HepG2 (cell line): ENCODE data around the gene SIX5. TPM values are rescaled to one million over a fixed set of nuclear protein-coding genes. Genes with fewer than 3 reads are reported as not detected.

Source experiments
- ATAC-seq: fragments of 200-7000 bp; cut with Tn5 transposase; 3 replicates; pipeline ENCODE4 v1.9.1; 2020; ENCODE audit warnings: mild to moderate bottlenecking, moderate library complexity
- BruUV-seq: library from RNA; stranded (reverse); fragments of 400-500 nt; replicated peaks from 2 replicates; lab custom pipeline; 2021; lab: Mats Ljungman, UMichigan
- CTCF ChIA-PET: fragments of 300-600 bp; formaldehyde crosslinking; extraction: SDS; loops from one replicate; lab custom pipeline; 2021; ENCODE audit warnings: low total read pairs, inconsistent platforms, low intra/inter-chr PET ratio; lab: Yijun Ruan, JAX
- POLR2A ChIA-PET: fragments of 350-600 bp; sonication (Branson Sonifier 250); formaldehyde crosslinking; loops from one replicate; lab custom pipeline; 2020; ENCODE audit warnings: antibody characterized with exemption, inconsistent platforms; lab: Yijun Ruan, JAX
- DNase-seq: peaks from one replicate; pipeline ENCODE4 v3.0.0-alpha.2; 2015; ENCODE audit warnings: low spot score
- FAIRE-seq: peaks from 3 replicates; lab custom pipeline; 2011; peaks lifted over from hg19 to GRCh38; lab: Jason Lieb, UNC
- H2AFZ ChIP-seq: one replicate; pipeline ENCODE4 v1.6.1; 2011; ENCODE audit warnings: low read length, inconsistent platforms
- H3K27ac ChIP-seq: fragments of 300-600 bp; 3 replicates; pipeline ENCODE4 v1.8.0; 2011; ENCODE audit warnings: mixed run types, mild to moderate bottlenecking, mixed read lengths, low read length, inconsistent platforms; ENCODE audit not compliant: insufficient read depth; ENCODE audit errors: extremely low read length
- H3K27me3 ChIP-seq, 2 experiments: fragments of 200-600 bp in 1 of 2; 2 replicates in 1 of 2; 3 replicates in 1 of 2; pipeline versions ENCODE4 v1.6.0 to v1.8.0; 2011; ENCODE audit warnings: low read length in 2 of 2, mild to moderate bottlenecking in 2 of 2, moderate library complexity in 2 of 2, inconsistent platforms in 1 of 2; ENCODE audit not compliant: insufficient read depth in 2 of 2, control insufficient read depth in 1 of 2
- H3K36me3 ChIP-seq, 2 experiments: fragments of 200-600 bp in 1 of 2; replicated peaks in 1 of 2; 2 replicates in 1 of 2; 3 replicates in 1 of 2; pipeline versions ENCODE4 v1.5.1 to v1.8.0; 2011; ENCODE audit warnings: low read length in 2 of 2, inconsistent platforms in 1 of 2; ENCODE audit not compliant: insufficient read depth in 2 of 2, control insufficient read depth in 1 of 2
- H3K4me1 ChIP-seq: 2 replicates; pipeline ENCODE4 v1.5.1; 2012; ENCODE audit warnings: low read length, inconsistent platforms; ENCODE audit not compliant: insufficient read depth
- H3K4me2 ChIP-seq: 2 replicates; pipeline ENCODE4 v1.6.0; 2011; ENCODE audit warnings: low read depth, low read length, inconsistent platforms
- H3K4me3 ChIP-seq, 3 experiments: fragments of 200-600 bp in 1 of 3; sonication (generic), shearing (Covaris generic) in 1 of 3; replicated peaks in 1 of 3; 2 replicates each; pipeline ENCODE4 v1.5.1; 2011 to 2016; ENCODE audit warnings: low read length in 3 of 3, inconsistent platforms in 2 of 3, low read depth in 2 of 3, mild to moderate bottlenecking in 2 of 3, control low read depth in 1 of 3, mixed read lengths in 1 of 3; ENCODE audit not compliant: insufficient read depth in 1 of 3
- H3K79me2 ChIP-seq: one replicate; pipeline ENCODE4 v1.6.1; 2011; ENCODE audit warnings: low read length, inconsistent platforms; ENCODE audit not compliant: insufficient read depth
- H3K9ac ChIP-seq: 2 replicates; pipeline ENCODE4 v1.6.0; 2011; ENCODE audit warnings: mild to moderate bottlenecking, low read depth, low read length, inconsistent platforms; ENCODE audit not compliant: insufficient read depth
- H3K9me3 ChIP-seq: 2 replicates; pipeline ENCODE4 v1.5.1; 2012; ENCODE audit warnings: mild to moderate bottlenecking, low read length
- H4K20me1 ChIP-seq: 2 replicates; pipeline ENCODE4 v1.6.0; 2011; ENCODE audit warnings: inconsistent platforms, mild to moderate bottlenecking, low read length, moderate library complexity; ENCODE audit not compliant: insufficient read depth
- CEBPB ChIP-seq: IDR thresholded peaks from 2 replicates; pipeline ENCODE4 v1.6.1; 2011; ENCODE audit warnings: low read depth, low read length, improper control_type of control experiment, borderline replicate concordance
- IRF2 ChIP-seq: IDR thresholded peaks from 2 replicates; pipeline ENCODE4 v1.6.1; 2018; ENCODE audit warnings: missing genetic modification reagents, missing compliant biosample characterization
- NFKBIZ ChIP-seq: IDR thresholded peaks from 2 replicates; pipeline ENCODE4 v1.6.1; 2018; ENCODE audit warnings: missing genetic modification reagents, missing compliant biosample characterization
- TAF1 ChIP-seq: sonication (generic); formaldehyde crosslinking; IDR thresholded peaks from 2 replicates; pipeline ENCODE4 v1.4.0; 2020; ENCODE audit warnings: missing genetic modification reagents
- TEAD3 ChIP-seq: optimal IDR thresholded peaks from 2 replicates; pipeline ENCODE3; 2016; ENCODE audit warnings: borderline replicate concordance
- ZNF121 ChIP-seq: sonication (generic); formaldehyde crosslinking; IDR thresholded peaks from 2 replicates; pipeline ENCODE4 v1.5.0; 2020; ENCODE audit warnings: mild to moderate bottlenecking, missing genetic modification reagents
- ZNF552 ChIP-seq: sonication (generic); formaldehyde crosslinking; IDR thresholded peaks from 2 replicates; pipeline ENCODE4 v1.9.0; 2022; ENCODE audit warnings: missing genetic modification reagents, mild to moderate bottlenecking, borderline replicate concordance
- ZNF616 ChIP-seq: sonication (generic); formaldehyde crosslinking; IDR thresholded peaks from 2 replicates; pipeline ENCODE4 v1.5.0; 2020; ENCODE audit warnings: low read depth, mild to moderate bottlenecking, missing genetic modification reagents
- ZNF619 ChIP-seq: sonication (generic); formaldehyde crosslinking; IDR thresholded peaks from 2 replicates; pipeline ENCODE4 v1.4.0; 2020; ENCODE audit warnings: mild to moderate bottlenecking, missing genetic modification reagents
- ZNF841 ChIP-seq: sonication (generic); formaldehyde crosslinking; IDR thresholded peaks from 2 replicates; pipeline ENCODE4 v1.8.1; 2023; ENCODE audit warnings: missing genetic modification reagents, borderline replicate concordance
- WGBS: methylation state at CpG from one replicate; pipeline ENCODE4 v1.1.6; 2017; ENCODE audit warnings: low lambda C conversion rate; 5-methylcytosine and 5-hydroxymethylcytosine counted together
- in situ Hi-C: cut with HindIII; loops from 2 replicates; pipeline ENCODE4 v1.10.0; 2017; ENCODE audit warnings: low pct_unique_long_range_greater_than_20kb; ENCODE audit not compliant: extremely low pct_ligation_motif_present
- intact Hi-C: fragments of 100-400 bp; cut with micrococcal nuclease; formaldehyde crosslinking; loops from one replicate; pipeline ENCODE4 v1.10.0; 2022; ENCODE audit not compliant: unreplicated experiment
- polyA plus RNA-seq, 8 experiments: library from polyadenylated mRNA; depleted of rRNA in 3 of 8; stranded (reverse) in 7 of 8; unstranded in 1 of 8; fragments of >200 nt; fragmentation: Illumina TruSeq in 4 of 8; extraction: Trizol in 4 of 8; gene quantifications; 2 replicates each; pipeline versions ENCODE4 v1.2.1 to v1.2.3, GENCODE V29; 2011 to 2016; ENCODE audit warnings: low read depth in 4 of 8, missing spikeins in 1 of 8, mixed read lengths in 1 of 8; ENCODE audit not compliant: insufficient read depth in 1 of 8
- total RNA-seq, 5 experiments: library from RNA; depleted of rRNA; stranded (reverse); fragments of >200 nt; fragmentation: Illumina TruSeq; extraction: Trizol; gene quantifications; 2 replicates each; pipeline ENCODE4 v1.2.3, GENCODE V29; 2016; ENCODE audit warnings: low read depth in 1 of 5
- TF ChIP-seq, protein P1 (sequence below): sonication (generic); formaldehyde crosslinking; conservative IDR thresholded peaks from 2 replicates; pipeline ENCODE4 v1.4.0; 2020; ENCODE audit warnings: mild to moderate bottlenecking, missing genetic modification reagents, moderate library complexity
- TF ChIP-seq, protein P2 (sequence below): sonication (generic); formaldehyde crosslinking; IDR thresholded peaks from 2 replicates; pipeline ENCODE4 v1.8.0; 2022; ENCODE audit warnings: missing genetic modification reagents, mild to moderate bottlenecking, borderline replicate concordance

Gene SIX5
- total and polyA plus RNA-seq, 2 of the 13 experiments (the other 11 are each of a cell fraction or from before 2014, with no cell fraction given): 7.7 to 10.5 TPM

DNA sequence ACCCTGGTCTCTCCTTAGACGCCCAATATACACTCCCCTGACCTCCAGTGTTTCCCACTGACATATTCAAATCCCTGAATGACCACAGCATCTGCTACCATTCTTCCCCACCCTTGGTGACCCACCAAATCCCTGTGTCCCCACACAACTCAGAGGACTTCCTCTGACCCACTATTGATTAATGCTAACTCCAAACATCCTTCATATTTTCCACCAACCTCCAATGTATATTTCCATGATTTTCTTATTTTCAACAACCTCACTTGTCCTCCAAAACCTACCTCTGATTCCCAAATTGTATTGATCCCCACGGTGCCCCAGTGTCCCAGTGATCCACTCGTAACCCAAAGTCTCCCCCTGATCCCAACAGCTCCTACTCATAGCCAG lies 24.1 kb upstream of the SIX5 start:
- no peak for DNase-seq
- TF ChIP-seq NFKBIZ (CRISPR knock-in tag): 0 out of 2 replicates have a peak, but pooled peaks have one; percentile 9
- TF ChIP-seq ZNF841: no peak
- Histone ChIP-seq H3K27me3 (peaks cover 0 to 9% of the 10 kb centered on the region in 2 experiments; a peak in 1 of 5 replicates), H3K4me1 (peaks cover 20% of the 10 kb centered on the region), H2AFZ (no peak overlapping the region), H4K20me1 (no peaks in the 10 kb centered on the region), H3K36me3 (peaks cover 11 to 18% of the 10 kb centered on the region in 2 experiments), H3K9me3 (no peaks in the 10 kb centered on the region), H3K27ac (no peak overlapping the region), H3K4me3 (no peak overlapping the region), H3K9ac (no peak overlapping the region), H3K79me2 (peaks cover 14% of the 10 kb centered on the region), H3K4me2 (peak overlapping the region; percentile 38)
- ChIA-PET CTCF (interaction anchor here (1.3 kb wide), 1 partner anchor 90 kb away, joined by 5 read pairs; no protein-coding TSS in a partner anchor), POLR2A (interaction anchor here (0.6 to 2.3 kb wide), 14 partner anchors 12 to 110 kb away, joined by 3 to 23 read pairs (median 3); partner anchors contain the start of genes MYPOP, SIX5 and SYMPK)
- intact Hi-C loops (no loop called here), in situ Hi-C loops (no loop called here)
- WGBS: 13% methylated on average over 3 of the region's 3 CpGs
- no peak for FAIRE-seq
- BruUV-seq: no TSS peak
- no peak for ATAC-seq

DNA sequence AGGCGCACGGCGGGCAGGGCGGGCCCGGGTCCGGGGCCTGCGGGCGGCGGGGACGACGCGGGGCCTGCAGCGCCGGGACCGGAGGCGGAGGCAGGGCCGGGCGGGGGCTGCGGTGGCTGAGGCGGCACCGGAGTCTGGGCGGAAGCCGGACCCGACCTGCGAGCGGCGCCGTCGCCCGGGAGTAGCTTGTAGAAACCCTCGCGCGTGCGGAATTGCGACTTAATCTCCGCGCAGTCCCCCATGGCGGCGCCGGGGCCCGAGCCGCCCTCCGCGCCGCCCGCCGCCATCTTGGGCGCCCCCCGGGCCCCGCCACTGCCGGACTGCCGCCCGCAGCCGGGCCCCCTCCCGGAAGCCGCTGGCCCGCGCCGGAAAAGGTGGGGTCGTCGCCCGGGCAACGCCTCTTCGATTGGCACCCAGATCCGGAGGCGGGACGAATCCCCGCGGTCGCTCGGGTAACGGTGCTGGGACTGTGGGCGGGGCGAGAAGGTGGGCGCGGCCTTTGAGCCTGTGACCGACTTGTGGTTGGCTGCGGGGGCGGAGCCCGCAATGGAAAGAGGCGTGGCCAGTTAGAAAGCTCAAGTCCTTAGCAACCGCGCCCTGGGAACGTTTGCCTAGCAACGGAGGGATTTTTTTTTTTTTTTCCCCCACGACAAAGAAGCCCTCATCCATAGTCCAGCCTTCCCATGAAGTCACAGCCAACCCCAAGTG lies 23.6 kb upstream of the SIX5 start, which contains the start of gene DMWD:
Gene DMWD (minus strand): TSS at position 376 of the 708 bp plus-strand sequence. CDS start 89 bp downstream, at position 287.
- Histone ChIP-seq H3K4me2 (peak within 1 kb of the TSS; percentile 100), H3K36me3 (peaks cover 11 to 21% of the 10 kb centered on the region in 2 experiments), H3K9me3 (no peaks in the 10 kb centered on the region), H4K20me1 (no peaks in the 10 kb centered on the region), H3K4me3 (peak within 1 kb of the TSS; percentile 93 to 99 (median 94)), H3K4me1 (peaks cover 20% of the 10 kb centered on the region), H3K79me2 (peaks cover 14% of the 10 kb centered on the region), H2AFZ (no peak within 1 kb of the TSS), H3K9ac (peak within 1 kb of the TSS; percentile 88), H3K27ac (peak within 1 kb of the TSS; percentile 55), H3K27me3 (peaks cover 0 to 9% of the 10 kb centered on the region in 2 experiments; a peak in 1 of 5 replicates)
- FAIRE-seq (peak; percentile 93), DNase-seq (peak; percentile 96), ATAC-seq (peak; percentile 92)
- WGBS: 1% methylated on average over 10 of the region's 86 CpGs
- in situ Hi-C loops: no loop called here
- no TSS peak for BruUV-seq
- intact Hi-C loops: no loop called here
- CTCF ChIA-PET: interaction anchor here (1.3 kb wide), 1 partner anchor 90 kb away, joined by 5 read pairs; no protein-coding TSS in a partner anchor
- POLR2A ChIA-PET: interaction anchor here (0.6 to 2.3 kb wide), 14 partner anchors 13 to 110 kb away, joined by 3 to 23 read pairs (median 3); partner anchors contain the start of genes MYPOP, SIX5 and SYMPK
- TF ChIP-seq IRF2 (CRISPR knock-in tag): 0 out of 2 replicates have a peak, but pooled peaks have one; percentile 16
- TF ChIP-seq ZNF616 (CRISPR knock-in tag): no peak
- TF ChIP-seq ZNF619 (CRISPR knock-in tag): no peak
- no peak for TF ChIP-seq CEBPB
- no peak for TF ChIP-seq ZNF552 (CRISPR knock-in tag)
- TF ChIP-seq, protein P1, sequence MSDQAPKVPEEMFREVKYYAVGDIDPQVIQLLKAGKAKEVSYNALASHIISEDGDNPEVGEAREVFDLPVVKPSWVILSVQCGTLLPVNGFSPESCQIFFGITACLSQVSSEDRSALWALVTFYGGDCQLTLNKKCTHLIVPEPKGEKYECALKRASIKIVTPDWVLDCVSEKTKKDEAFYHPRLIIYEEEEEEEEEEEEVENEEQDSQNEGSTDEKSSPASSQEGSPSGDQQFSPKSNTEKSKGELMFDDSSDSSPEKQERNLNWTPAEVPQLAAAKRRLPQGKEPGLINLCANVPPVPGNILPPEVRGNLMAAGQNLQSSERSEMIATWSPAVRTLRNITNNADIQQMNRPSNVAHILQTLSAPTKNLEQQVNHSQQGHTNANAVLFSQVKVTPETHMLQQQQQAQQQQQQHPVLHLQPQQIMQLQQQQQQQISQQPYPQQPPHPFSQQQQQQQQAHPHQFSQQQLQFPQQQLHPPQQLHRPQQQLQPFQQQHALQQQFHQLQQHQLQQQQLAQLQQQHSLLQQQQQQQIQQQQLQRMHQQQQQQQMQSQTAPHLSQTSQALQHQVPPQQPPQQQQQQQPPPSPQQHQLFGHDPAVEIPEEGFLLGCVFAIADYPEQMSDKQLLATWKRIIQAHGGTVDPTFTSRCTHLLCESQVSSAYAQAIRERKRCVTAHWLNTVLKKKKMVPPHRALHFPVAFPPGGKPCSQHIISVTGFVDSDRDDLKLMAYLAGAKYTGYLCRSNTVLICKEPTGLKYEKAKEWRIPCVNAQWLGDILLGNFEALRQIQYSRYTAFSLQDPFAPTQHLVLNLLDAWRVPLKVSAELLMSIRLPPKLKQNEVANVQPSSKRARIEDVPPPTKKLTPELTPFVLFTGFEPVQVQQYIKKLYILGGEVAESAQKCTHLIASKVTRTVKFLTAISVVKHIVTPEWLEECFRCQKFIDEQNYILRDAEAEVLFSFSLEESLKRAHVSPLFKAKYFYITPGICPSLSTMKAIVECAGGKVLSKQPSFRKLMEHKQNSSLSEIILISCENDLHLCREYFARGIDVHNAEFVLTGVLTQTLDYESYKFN (CRISPR knock-in tag): 0 out of 2 replicates have a peak, but pooled peaks have one; percentile 17
- TF ChIP-seq, protein P2, sequence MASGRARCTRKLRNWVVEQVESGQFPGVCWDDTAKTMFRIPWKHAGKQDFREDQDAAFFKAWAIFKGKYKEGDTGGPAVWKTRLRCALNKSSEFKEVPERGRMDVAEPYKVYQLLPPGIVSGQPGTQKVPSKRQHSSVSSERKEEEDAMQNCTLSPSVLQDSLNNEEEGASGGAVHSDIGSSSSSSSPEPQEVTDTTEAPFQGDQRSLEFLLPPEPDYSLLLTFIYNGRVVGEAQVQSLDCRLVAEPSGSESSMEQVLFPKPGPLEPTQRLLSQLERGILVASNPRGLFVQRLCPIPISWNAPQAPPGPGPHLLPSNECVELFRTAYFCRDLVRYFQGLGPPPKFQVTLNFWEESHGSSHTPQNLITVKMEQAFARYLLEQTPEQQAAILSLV: no peak
- no peak for TF ChIP-seq ZNF121 (CRISPR knock-in tag)
- peak; percentile 31 for TF ChIP-seq TEAD3 (CRISPR knock-in tag)
- peak; percentile 46; the same call in 1 of the 2 replicates for TF ChIP-seq TAF1
